ENCODE measurements around the gene ASAP3.

The ASAP3 gene

DNA sequence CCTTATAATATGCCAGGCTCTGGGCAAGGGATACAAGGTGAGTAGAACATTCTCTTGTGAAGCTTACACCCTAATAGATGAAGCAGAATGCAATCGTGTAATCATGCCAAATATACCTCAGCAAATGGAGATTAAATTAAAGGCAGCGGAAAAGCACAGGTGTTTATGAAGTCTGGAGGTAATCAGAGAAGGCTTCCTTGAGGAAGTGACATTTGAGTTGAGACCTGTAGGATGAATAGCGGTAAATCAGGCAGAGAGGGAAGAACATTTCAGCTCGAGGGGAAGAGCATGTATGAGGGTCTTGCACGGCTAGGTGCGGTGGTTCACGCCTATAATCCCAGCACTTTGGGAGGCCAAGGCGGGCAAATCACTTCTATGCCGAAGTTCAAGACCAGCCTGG, 33.6 kb upstream of the ASAP3 start:
- peaks cover under 1% of the 10 kb centered on the region for H3K4me1 ChIP-seq (ENCODE audit: insufficient read depth, low read length, poor library complexity, severe bottlenecking)
- peaks cover 88% of the 10 kb centered on the region; the same call in 1 of the 2 replicates for H3K36me3 ChIP-seq (ENCODE audit: insufficient read depth, low read length)
- TF ChIP-seq EZH2phosphoT487 (IDR thresholded peaks at IDR 0.05; ENCODE audit: borderline replicate concordance), result no peak
- TF ChIP-seq, protein P1, sequence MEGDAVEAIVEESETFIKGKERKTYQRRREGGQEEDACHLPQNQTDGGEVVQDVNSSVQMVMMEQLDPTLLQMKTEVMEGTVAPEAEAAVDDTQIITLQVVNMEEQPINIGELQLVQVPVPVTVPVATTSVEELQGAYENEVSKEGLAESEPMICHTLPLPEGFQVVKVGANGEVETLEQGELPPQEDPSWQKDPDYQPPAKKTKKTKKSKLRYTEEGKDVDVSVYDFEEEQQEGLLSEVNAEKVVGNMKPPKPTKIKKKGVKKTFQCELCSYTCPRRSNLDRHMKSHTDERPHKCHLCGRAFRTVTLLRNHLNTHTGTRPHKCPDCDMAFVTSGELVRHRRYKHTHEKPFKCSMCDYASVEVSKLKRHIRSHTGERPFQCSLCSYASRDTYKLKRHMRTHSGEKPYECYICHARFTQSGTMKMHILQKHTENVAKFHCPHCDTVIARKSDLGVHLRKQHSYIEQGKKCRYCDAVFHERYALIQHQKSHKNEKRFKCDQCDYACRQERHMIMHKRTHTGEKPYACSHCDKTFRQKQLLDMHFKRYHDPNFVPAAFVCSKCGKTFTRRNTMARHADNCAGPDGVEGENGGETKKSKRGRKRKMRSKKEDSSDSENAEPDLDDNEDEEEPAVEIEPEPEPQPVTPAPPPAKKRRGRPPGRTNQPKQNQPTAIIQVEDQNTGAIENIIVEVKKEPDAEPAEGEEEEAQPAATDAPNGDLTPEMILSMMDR (conservative IDR thresholded peaks at IDR 0.05; ENCODE audit: low read length), result no peak
- no peaks in the 10 kb centered on the region for H3K9me3 ChIP-seq (ENCODE audit: insufficient read depth, low read depth, low read length)
- no peaks in the 10 kb centered on the region for H3F3A ChIP-seq (ENCODE audit: low read depth)
- no peak overlapping the region for H2AFZ ChIP-seq (ENCODE audit: low read length)
- no peak overlapping the region for H3K9ac ChIP-seq (ENCODE audit: low read depth, low read length, poor library complexity, severe bottlenecking)
- H3K79me2 ChIP-seq (ENCODE audit: insufficient read depth, low read length), result peaks cover 19% of the 10 kb centered on the region
- H3K27me3 ChIP-seq (ENCODE audit: insufficient read depth, low read length, poor library complexity, severe bottlenecking), result no peaks in the 10 kb centered on the region
- no peak overlapping the region for H3K4me2 ChIP-seq (ENCODE audit: low read depth, low read length, poor library complexity, severe bottlenecking)
- H4K20me1 ChIP-seq (ENCODE audit: insufficient read depth, low read length, poor library complexity, severe bottlenecking), result peaks cover 4% of the 10 kb centered on the region
- H3K9me2 ChIP-seq (replicated peaks; ENCODE audit: low read depth, low read length), result no peaks in the 10 kb centered on the region
- no peak overlapping the region for H3K4me3 ChIP-seq (ENCODE audit: low read length, poor library complexity, severe bottlenecking)

GRCh38 chr1:23515905-23516304, 31.9 kb upstream of the ASAP3 start:
- H4K20me1 ChIP-seq (ENCODE audit: insufficient read depth, low read length, poor library complexity, severe bottlenecking), result no peaks in the 10 kb centered on the region
- no peak overlapping the region for H3K9ac ChIP-seq (ENCODE audit: low read depth, low read length, poor library complexity, severe bottlenecking)
- TF ChIP-seq, protein P1 (conservative IDR thresholded peaks at IDR 0.05; ENCODE audit: low read length), result no peak
- TF ChIP-seq EZH2phosphoT487 (IDR thresholded peaks at IDR 0.05; ENCODE audit: borderline replicate concordance), result no peak
- H3K4me2 ChIP-seq (ENCODE audit: low read depth, low read length, poor library complexity, severe bottlenecking), result no peak overlapping the region
- no peaks in the 10 kb centered on the region for H3K27me3 ChIP-seq (ENCODE audit: insufficient read depth, low read length, poor library complexity, severe bottlenecking)
- peaks cover 78% of the 10 kb centered on the region; the same call in 1 of the 2 replicates for H3K36me3 ChIP-seq (ENCODE audit: insufficient read depth, low read length)
- no peaks in the 10 kb centered on the region for H3F3A ChIP-seq (ENCODE audit: low read depth)
- no peak overlapping the region for H2AFZ ChIP-seq (ENCODE audit: low read length)
- H3K4me1 ChIP-seq (ENCODE audit: insufficient read depth, low read length, poor library complexity, severe bottlenecking), result no peaks in the 10 kb centered on the region
- H3K4me3 ChIP-seq (ENCODE audit: low read length, poor library complexity, severe bottlenecking), result no peak overlapping the region
- H3K79me2 ChIP-seq (ENCODE audit: insufficient read depth, low read length), result peaks cover 3% of the 10 kb centered on the region
- no peaks in the 10 kb centered on the region for H3K9me3 ChIP-seq (ENCODE audit: insufficient read depth, low read depth, low read length)
- no peaks in the 10 kb centered on the region for H3K9me2 ChIP-seq (replicated peaks; ENCODE audit: low read depth, low read length)

GRCh38 chr1:23514111-23514679, 30.2 kb upstream of the ASAP3 start:
- Histone ChIP-seq H3K4me1 (ENCODE audit: insufficient read depth, low read length, poor library complexity, severe bottlenecking) (no peaks in the 10 kb centered on the region), H3K4me3 (ENCODE audit: low read length, poor library complexity, severe bottlenecking) (no peak overlapping the region), H4K20me1 (ENCODE audit: insufficient read depth, low read length, poor library complexity, severe bottlenecking) (no peaks in the 10 kb centered on the region), H3K9ac (ENCODE audit: low read depth, low read length, poor library complexity, severe bottlenecking) (no peak overlapping the region), H3K9me3 (ENCODE audit: insufficient read depth, low read depth, low read length) (no peaks in the 10 kb centered on the region), H3K4me2 (ENCODE audit: low read depth, low read length, poor library complexity, severe bottlenecking) (no peak overlapping the region), H3K27me3 (ENCODE audit: insufficient read depth, low read length, poor library complexity, severe bottlenecking) (no peaks in the 10 kb centered on the region), H3F3A (ENCODE audit: low read depth) (no peaks in the 10 kb centered on the region), H3K36me3 (ENCODE audit: insufficient read depth, low read length) (peaks cover 81% of the 10 kb centered on the region; the same call in 1 of the 2 replicates), H2AFZ (ENCODE audit: low read length) (no peak overlapping the region), H3K79me2 (ENCODE audit: insufficient read depth, low read length) (no peaks in the 10 kb centered on the region; the same call in none of the 2 replicates), H3K9me2 (replicated peaks; ENCODE audit: low read depth, low read length) (no peaks in the 10 kb centered on the region)
- TF ChIP-seq, protein P1 (conservative IDR thresholded peaks at IDR 0.05; ENCODE audit: low read length), result no peak
- no peak for TF ChIP-seq EZH2phosphoT487 (IDR thresholded peaks at IDR 0.05; ENCODE audit: borderline replicate concordance)
